Stimulated activated CD4-positive, alpha-beta T cell treated with anti-CD3 and anti-CD28 coated beads, Interleukin-2, amount 100 ng/mL, for 24 hours (primary cell): ENCODE measurements around the gene IFI30.

Experiments
- DNase-seq, 2 donors: peaks; one replicate each; pipeline ENCODE4 v3.0.0-alpha.2; 2020

IFI30 gene

GRCh38 chr19:18171605-18172327 lies 1.8 kb upstream of the IFI30 start:
- DNase-seq: no peak

DNA sequence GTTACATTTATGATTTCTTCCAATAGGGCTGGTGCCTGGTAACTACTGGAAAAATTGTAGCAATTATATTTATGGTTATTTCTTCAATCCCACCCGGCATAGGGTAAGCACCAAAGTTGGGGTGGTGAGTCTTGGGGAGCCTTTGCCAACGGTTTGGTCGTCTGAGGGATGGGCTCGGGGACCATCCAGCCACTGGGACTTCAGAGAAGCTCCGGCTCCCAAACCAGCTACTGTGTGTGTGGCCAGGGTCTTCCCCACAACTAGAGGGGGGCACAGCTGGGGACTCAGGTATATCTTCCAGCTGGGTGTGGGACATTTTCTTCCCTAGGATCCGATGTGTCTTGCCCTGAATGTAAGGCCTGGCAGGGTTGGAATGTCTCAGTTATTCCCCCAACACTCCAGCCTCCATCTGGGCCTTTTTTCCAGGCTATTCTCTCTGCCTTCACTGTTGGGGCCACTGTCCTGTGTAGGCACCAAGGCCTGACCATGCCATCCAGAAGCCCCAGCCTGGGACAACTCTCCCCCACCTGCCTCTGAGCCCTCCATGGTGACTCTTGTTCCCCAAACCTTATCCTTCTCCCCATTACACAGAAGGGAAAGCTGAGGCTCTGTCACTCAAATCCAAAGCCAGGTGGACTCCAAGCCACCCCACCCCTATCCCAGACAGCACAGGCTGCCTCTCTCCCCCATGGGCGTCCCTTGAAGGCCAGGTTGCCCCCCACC lies 1.1 kb upstream of the IFI30 start:
- DNase-seq: no peak

DNA sequence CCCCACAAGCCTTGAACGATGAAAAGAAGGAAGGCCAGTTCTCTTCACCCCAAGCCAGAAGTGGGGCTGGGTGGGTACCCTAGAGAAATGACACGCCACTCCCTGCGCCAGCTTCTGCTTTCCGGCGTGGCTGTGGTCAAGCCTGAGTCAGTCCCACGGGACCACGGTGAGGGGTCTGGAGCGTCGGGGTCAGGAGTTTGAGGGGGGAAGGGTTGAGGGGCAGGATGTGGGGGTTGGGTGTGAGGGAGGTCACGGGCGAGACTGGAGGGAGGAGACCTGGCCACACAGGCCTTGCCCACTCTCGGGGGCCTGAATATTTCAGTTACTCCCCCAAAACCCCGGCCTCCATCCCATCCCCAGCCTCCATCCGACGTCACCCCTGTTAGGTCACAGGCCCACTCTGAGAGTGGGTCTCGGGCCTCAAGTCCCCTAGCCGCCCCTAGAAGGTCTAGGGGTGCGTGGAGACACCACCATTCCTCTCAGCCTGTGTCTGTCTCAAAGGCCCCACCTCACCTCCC lies 500 bp upstream of the IFI30 start:
- no peak for DNase-seq

DNA sequence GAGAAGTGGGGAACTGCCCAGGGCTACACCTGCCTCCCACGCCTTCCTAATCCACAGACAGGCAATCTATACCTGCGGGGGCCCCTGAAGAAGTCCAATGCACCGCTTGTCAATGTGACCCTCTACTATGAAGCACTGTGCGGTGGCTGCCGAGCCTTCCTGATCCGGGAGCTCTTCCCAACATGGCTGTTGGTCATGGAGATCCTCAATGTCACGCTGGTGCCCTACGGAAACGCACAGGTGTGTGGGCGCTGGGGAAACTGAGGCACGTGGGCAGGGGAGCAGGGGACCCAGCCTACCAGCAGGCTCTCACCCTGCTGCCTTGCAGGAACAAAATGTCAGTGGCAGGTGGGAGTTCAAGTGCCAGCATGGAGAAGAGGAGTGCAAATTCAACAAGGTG lies 1.4 kb downstream of the IFI30 start:
- no peak for DNase-seq

DNA sequence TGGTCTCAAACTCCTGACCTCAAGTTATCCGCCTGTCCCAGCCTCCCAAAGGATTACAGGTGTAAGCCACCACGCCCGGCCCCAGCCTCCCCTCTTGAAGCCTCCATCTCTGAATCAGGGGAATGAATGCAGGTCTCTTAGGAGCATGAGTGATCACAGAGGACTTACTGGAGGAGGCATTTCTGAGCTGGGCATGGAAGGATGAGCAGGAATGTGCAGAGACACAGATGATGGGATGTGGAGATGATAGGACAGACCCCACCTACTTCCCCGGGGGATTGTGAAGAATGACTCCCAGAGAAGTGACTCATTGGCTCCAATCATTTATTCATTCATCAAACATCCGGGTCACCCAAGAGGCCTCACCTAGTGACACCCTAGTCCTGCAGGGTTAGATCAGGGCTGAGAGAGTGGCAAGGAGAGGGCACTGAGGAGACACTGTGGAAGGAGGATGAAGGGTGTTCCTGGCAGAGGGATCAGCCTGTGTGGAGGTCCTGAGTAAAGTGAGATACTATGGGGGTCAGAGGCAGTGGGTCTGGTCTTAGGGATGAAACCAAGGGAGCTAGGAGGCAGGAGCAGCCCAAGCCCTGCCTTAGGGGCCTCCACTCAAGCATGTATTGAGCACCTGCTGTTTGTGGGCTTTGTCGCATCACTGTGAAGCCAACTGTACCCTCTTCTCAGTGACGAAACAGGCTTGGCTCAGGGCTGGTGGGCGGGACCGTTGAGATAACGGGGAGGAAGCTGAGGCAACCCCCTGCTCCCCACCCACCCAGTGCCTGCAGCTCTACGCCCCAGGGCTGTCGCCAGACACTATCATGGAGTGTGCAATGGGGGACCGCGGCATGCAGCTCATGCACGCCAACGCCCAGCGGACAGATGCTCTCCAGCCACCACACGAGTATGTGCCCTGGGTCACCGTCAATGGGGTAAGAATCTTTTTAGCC lies 3.0 kb downstream of the IFI30 start:
- no peak for DNase-seq

GRCh38 chr19:18179957-18180356 lies 6.3 kb downstream of the IFI30 start:
- no peak for DNase-seq

DNA sequence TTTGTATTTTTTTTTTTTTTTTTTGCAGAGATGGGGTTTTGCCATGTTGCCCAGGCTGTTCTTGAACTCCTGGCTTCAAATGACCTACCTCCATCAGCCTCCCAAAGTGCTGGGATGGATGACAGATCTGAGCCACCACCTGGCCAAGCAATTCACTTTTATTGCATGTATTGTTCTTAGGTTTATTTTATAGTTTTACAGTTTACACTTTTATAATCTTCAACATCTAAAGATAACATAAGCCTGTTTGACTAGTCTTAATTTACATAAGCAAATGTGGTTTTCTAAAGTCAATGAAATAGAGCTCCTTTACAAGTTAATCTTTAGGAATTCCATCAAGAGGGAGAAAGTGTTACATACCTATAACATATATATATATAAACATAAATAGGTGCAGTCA lies 9.9 kb downstream of the IFI30 start:
- DNase-seq: no peak

DNA sequence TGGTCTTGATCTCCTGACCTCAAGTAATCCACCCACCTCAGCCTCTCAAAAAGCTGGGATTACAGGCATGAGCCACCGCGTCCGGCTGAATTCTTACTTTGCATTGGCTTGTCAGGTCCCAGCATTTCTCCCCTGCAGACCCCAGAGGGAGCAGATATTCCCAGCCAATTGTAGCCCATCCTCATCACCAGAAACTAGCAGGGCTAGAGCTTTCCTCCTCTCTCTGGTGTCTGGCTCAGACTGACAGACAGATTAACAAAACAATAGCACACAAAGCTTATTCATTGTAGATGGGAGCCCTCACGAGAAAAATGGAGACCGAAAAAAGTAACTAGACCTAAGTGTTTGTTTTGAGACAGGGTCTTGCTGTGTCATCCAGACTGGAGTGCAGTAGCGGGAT lies 11.9 kb downstream of the IFI30 start:
- DNase-seq: no peak

DNA sequence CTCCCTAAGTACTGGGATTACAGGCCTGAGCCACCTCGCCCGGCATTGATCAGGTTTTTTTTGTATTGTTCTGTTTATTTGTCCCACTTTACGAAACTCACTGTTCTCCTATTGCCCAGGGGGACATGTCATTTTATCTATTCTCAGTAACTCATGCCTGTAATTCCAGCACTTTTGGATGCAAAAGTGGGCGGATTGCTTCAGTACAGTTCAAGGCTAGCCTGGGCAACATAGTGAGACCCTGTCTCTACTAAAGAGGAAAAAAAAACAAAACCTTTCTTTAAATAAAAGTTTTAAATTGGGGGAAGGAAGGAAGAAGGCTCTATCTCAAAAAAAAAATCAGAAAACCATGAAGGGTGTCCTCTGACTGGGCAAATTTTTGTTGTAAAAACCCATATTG lies 16.7 kb downstream of the IFI30 start:
- no peak for DNase-seq

- no peak for DNase-seq
Measured at GRCh38 chr19:18191640-18192062, 18.0 kb downstream of the IFI30 start.

DNA sequence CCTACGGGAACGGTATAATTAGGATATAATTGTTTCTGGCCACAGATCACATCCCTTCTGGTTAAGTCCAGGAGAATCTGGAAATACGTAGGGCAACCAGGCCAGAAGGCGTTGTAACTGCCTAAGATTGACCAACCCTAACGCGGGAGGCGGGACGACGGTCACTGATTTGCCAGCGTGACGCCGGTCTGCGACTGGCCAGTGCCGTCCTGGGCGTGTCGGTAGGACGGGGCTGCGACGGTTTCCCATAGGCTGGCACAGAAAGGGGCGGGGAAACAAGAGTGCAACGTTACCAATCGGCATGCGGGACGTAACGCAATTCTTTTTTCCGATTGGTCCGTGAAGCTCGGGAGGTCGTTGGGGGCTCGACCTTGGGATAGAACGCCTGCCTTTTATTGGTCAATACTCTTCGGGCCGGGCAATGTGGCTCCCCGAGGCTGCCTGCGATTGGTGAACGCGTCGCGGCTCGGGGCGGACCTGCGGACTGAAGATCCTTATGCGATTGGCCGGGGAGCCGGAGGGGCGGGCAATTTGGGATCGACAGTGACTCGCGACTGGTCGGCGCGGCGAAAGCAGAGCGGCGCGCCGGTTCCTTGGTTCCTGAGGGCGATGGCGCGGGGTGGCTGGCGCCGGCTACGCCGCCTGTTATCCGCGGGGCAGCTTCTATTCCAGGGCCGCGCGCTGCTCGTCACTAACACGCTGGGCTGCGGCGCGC lies 19.2 kb downstream of the IFI30 start, which contains the start of gene MPV17L2:
Gene MPV17L2, plus strand, starts transcription at position 546 of the 715 bp plus-strand sequence. Its CDS starts 64 bp downstream, at position 610.
- DNase-seq: peak; percentile 98

- DNase-seq: no peak
Measured at GRCh38 chr19:18193388-18194180, 20.0 kb downstream of the IFI30 start.

GRCh38 chr19:18194181-18194530 lies 20.5 kb downstream of the IFI30 start:
- DNase-seq: no peak

DNA sequence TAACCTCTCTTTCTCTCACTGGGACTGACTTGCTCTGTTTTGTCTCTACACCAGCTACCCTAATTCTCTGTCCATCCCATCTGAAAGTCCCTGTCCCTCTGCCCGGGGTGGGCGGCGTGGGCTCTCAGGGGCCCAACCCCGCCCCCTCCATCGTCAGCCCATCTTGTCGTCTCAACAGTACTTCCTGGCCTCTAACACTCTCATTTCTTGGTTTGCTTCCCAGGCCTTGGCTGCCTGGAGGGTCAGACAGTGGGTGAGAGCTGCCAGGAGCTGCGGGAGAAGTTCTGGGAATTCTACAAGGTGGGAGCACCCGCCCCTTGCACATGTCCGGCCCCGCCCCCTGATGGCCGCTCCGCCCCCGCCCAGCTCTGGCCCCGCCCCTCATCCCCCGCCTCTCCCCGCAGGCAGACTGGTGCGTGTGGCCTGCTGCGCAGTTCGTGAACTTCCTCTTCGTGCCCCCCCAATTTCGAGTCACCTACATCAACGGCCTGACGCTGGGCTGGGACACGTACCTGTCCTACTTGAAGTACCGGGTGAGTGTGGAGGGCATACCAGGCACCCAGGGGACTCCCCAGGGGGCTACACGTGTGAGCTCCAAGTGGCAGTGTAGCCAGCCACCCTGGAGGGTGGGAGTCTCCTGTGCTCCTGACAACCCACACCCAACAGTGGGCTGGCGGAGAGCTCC lies 21.1 kb downstream of the IFI30 start:
- peak; percentile 42 to 48 for DNase-seq

DNA sequence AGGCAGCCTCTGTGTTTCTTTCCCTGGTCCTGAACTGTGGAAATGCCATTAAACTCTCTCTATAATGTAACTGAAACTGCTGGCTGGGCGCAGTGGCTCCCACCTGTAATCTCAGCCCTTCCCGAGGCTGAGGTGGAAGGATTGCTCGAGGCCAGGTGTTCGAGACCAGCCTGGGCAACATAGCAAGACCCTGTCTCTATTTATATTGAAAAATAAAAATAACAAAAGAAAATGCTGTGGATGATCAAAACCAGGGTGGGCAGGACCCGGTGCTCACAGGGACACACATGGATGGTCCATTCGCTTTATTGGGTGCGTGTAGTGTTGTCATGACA lies 22.9 kb downstream of the IFI30 start:
- DNase-seq: no peak

- DNase-seq: no peak
Measured at GRCh38 chr19:18197306-18197705, 23.7 kb downstream of the IFI30 start.

DNA sequence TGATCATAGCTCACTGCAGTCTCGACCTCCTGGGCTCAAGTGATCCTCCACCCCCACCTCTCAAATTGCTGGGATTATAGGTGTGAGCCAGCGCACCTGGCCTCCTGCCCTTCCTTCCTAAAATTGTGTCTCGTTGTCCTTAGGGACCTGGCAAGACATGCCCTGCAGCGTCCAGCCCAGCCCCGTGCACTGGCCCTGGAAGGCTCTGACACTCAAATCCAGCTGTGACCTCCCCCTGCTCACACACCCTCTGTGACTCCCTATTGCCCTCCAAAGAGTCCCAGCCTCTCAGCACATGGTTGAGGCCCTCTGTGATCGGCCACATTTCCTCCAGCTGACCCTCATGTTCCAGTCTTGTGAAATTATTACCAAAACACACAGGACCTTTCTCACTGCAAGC lies 24.3 kb downstream of the IFI30 start:
- no peak for DNase-seq

DNA sequence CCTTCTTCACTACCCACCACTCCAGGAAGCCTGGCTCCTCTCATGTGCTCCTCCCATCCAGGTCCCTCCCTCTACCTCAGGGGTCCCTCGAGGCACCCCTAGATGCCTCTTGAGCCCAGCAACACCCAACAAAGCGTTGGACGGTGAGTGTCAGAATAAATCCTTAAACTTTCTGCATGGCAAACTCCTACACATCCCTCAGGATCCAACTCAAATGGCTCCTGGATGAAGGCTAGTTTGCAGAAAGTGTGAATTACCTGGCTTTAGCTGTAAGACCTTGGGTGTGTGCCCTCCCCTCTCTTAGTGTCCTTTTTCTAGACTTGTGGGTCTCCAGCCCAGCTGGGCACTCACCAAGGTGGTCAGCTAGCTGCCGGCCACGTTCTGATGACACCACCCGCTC lies 24.8 kb downstream of the IFI30 start:
- no peak for DNase-seq

- no peak for DNase-seq
Measured at GRCh38 chr19:18202397-18202777, 28.8 kb downstream of the IFI30 start.

DNA sequence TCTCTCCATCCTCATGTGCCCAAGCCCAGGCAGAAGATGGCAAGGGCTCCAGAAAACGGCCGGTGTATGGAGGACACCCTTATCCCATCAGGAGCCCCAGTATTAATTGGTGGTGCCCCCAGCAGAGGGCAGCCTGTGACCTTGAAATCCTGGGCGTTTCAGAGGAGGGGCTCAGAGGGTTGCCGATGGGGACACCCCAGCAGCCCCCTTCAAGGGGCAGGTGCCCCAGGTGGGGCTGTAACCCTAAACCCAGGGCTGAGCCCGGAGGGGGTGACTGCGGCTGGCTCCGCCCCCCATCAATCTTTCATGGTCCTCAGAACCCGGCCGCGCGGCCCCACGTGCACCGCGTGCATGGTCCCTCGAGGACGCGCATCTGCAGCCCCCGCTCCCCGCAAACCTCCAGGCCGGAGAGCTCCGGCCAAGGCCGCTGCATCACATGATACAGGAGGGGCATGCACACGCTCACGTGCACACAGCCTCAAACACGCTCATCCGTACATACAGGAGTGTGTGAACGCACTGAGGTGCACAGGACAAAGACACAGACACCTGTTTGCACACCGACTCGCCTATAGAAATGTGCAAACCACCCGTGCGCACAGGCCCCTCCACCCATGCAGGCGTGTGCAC lies 29.3 kb downstream of the IFI30 start:
- DNase-seq: peak in 1 of 2 donors; percentile 44

DNA sequence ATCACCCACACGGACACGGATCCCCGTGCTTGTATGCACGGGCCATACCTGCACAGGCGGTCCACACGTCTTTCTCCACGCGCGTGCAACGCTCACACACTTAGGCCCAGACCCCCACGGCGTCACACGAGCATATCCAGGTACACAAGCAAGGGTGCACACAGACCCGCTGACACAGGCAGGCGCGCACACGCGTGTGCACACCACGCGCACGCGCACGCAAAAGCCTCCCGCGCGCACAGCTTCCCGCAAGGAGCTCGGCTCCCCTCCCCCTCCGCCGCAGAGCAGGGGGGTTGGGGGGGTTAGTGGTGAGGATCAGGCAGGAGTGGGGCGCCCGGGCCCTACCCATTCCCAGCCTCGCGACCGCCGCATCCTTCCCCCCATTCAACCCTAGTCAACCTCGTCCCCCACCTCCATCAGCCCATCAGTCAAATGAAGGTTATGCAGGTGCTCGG lies 29.8 kb downstream of the IFI30 start:
- DNase-seq: peak; percentile 54 to 57
